ENCODE measurements around the gene CES1.

GRCh38 chr16:55765161-55765560 is 67.7 kb downstream of the CES1 start:
- TF ChIP-seq CTCF (IDR thresholded peaks at IDR 0.05): no peak
- no peak for TF ChIP-seq POLR2A (IDR thresholded peaks at IDR 0.05)
- TF ChIP-seq POLR2AphosphoS5 (IDR thresholded peaks at IDR 0.05): no peak
